Mesangial cell (primary cell): ENCODE measurements around the gene FUT2. TPM values are rescaled to one million over a fixed set of nuclear protein-coding genes. Genes with fewer than 3 reads are reported as not detected.

Experiments
- total RNA-seq: library from RNA; depleted of rRNA; stranded (reverse); fragments of >200 nt; gene quantifications from 2 replicates; pipeline ENCODE4 v1.2.3, GENCODE V29; 2015

FUT2 gene
- total RNA-seq, result under 0.01 TPM in 1 of 2 replicates, not detected in the other

DNA sequence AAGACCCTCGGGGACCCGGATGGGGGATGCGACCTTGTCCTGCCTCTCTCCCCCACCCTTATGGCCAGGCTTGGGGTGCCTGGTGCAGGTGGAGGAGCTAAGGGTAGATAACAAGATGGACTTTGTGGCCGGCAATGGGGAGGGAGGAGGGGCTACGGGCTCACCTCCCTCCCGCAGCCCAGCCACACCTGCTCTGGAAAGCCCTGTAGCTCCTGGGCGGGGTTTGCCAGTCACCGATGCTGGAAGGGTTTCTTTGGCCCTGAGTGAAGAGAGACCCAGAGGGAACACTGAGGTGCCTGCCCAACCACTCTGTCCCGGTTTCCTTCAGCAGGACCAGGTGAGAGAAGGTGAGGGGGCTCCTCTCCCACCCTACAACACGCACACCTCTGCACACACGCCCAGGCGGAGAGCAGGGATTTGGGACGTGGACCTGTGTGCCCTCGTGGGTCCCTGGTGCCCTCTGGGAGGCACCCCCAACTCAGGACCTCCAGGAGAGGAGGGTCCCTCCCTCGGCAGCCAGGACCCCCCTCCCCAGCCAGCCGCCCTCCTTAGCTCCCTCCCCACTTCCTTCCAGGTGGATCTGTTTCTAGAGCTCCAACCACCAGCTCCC is at the start of gene FUT2:
Gene FUT2 (plus strand): TSS at position 229 of the 610 bp plus-strand sequence. CDS start 6,986 bp downstream, outside the sequence.

DNA sequence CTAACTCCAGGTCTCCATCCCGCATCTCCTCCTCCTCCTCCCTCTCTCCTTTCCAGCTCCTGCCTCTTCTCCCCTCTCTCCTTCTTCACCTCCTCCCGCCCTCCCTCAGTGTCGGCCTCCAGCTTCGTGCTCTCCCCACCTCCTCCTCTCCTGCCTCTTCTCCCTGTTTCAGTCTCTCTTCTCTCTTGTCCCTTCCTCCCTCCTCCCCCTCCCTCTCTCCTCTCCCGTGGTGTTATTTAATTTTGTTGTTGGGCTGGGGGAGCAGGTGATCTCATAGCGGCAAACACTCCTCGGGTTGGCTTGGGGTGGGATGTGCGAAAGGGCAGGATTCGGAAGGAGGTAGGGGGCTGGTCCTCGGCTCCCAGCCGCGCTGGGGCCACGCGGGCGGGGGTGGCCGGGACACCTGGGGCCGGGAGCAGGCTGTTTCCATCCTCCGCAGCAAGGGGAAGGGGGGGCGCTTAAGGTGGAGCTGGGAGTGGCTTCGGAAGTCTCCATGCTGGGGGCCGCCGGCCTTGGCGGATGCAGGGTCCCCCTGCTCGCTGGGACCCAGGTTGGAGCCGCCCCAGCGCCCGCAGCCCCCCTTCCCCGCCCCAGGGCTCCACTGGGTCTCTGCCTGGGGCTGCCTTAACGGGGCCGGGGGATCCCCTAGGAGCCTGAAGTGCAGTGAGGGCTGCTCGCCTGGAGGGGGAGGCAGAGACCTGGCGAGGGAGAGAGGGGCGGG is 49.6 kb upstream of the FUT2 start, which contains the start of gene CA11:
Gene CA11 (minus strand): TSS at position 187 of the 721 bp plus-strand sequence. CDS start 555 bp downstream, outside the sequence.

GRCh38 chr19:48672994-48673393 is 22.8 kb upstream of the FUT2 start, which contains the start of gene NTN5:
TSS of gene NTN5 (minus strand) at chr19:48673017. CDS start at chr19:48670986, 2,031 bp downstream.

DNA sequence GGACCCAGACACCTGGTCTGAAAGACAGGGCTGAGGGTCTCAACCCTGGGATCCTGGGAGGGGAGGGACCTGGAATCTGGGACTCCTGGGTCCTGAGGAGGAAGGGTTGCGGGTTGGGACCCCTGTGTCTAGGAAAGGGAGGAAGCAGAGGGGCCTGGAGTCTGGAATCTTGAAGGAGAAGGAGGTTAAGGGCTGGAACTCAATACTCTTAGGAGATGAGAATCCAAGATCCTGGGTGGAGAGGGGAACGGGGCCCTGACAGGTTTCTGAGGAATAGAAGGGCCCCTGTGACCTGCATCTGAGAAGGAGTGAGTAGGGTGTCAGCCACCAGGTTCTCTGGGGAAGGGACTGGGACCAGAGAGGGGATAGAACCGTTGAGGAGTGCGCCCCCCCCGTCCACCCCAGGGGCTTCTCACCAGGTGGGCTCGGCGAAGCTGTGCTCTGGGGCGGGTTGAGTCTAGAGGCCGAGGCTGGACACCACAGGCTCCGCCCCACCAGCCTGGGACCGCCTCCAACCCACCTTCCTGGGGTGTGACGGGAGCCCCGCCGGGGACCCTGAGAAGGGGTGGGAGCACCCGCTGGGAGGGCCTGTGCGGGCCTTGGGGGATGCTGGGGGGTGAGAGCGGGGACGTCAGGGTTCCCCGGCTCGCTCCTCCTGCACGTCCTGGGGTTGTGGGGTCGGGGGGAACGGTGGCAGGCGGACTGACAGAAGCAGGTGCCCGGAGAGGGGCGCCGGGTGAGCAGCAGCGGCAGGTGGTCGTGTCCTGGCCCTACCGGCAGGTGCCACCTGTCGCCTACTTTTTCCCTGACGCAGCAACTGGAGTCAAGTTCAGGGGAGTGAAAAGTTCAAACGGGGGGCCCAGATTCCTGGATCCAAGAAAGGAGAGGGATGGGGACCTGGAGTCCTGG is 23.7 kb downstream of the FUT2 start, which contains the start of gene MAMSTR:
Gene MAMSTR (minus strand): TSS at position 463 of the 909 bp plus-strand sequence. CDS start 694 bp downstream, outside the sequence.

DNA sequence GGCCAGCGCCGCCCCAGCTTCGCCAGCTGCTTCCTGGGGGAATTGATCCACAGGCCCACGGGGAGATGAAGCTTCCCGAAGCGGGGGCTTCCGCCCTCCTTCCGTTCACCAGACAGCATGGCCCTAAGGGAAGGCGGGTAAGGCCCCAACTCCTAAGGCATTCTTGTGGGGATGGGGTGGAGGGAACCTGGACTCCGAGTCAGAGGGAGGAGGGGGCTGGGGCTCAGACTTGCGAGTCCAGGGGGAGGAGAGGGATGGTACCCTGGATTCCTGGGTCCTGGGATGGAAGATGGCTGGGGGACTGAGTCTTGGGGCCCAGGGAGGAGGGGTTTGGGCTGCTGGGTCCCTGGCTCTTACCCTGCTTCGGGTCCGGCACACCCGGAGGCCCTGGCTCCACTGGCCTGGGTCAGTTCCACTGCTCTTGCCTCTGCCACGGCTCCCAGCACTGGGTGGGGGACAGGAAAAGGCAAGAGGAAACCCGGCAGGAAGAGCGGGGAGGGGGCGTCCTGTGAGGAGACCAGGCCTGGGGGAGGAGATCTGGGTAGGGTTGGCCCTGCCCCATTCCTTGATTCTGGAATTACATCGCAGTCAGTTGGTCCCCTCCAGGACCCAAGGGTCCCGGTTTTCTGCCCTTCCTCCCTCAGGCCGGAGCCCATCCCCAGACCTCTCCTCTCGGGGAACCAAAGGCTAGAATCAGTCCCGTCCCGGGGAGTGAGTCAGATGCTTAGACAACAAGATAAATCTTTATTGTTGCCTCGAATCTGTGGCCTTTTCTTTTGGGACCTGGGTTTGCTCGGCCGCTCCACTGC is 44.6 kb downstream of the FUT2 start, which contains the start of gene RASIP1:
Gene RASIP1 (minus strand): TSS at position 447 of the 809 bp plus-strand sequence. CDS start 328 bp downstream, at position 119.

DNA sequence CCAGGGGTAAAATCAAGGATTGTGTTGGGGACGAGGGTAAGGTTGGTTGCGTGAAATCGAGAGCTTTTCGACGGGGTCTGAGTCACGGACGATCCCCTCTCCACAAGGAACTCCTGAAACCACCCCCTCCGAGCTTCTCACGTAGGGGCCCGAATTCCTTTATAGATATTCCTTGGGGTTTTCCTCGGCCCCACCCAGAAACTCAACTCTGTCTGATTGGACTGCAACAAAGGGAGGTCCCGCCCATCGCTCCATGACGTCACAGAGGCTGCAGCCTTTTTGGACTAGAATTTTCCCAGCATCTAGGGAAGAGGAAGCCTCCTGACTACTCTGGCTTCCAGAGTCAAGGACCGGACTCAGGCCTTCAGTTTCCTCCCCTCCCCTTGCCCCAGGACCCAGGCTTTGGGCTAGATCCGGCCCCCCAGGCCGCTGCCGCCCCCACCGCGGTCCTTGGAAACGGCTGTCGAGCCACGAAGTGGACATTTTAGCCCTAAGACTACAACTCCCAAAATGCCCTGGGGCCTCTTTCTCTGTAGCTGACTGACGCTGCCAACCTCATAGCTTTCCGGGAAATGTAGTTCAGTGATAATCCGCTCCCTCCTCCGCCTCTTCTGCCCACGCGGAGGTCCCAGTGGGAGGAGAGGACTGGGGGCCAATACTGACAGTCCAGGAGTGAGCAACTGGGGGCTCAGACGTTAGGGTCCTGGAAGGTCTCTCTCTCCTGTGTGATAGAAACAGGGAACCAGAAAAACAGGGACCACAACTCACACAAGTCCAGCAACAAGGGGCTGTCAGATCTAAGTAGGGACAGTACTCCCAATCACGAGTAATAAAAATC is 51.2 kb downstream of the FUT2 start, which contains the start of gene IZUMO1:
Gene IZUMO1 (minus strand): TSS at position 172 of the 838 bp plus-strand sequence. CDS start 1,050 bp downstream, outside the sequence.

GRCh38 chr19:48752496-48753365 is 57.0 kb downstream of the FUT2 start, which contains the start of gene FUT1:
TSS of gene FUT1 (minus strand) at chr19:48752641. CDS start at chr19:48751281, 1,360 bp downstream.

GRCh38 chr19:48755084-48755641 is 59.4 kb downstream of the FUT2 start, which contains the start of gene FGF21:
TSS of gene FGF21 (plus strand) at chr19:48755524. CDS start at chr19:48756237, 713 bp downstream.

Other genes with a start within 250 kb of the FUT2 start
- 36.4 and 46.9 TPM in 2 replicates for gene GRWD1, start 250.0 kb upstream of the FUT2 start, total RNA-seq
- 0.25 and 0.65 TPM in 2 replicates for gene KCNJ14, start 240.4 kb upstream of the FUT2 start, total RNA-seq
- gene CYTH2, start 226.6 kb upstream of the FUT2 start, total RNA-seq, result 53.8 and 56.8 TPM in 2 replicates
- 0.16 and 1.4 TPM in 2 replicates for gene LMTK3, start 184.1 kb upstream of the FUT2 start, total RNA-seq
- gene SULT2B1, start 143.8 kb upstream of the FUT2 start, total RNA-seq, result 0.25 TPM in 1 of 2 replicates, not detected in the other
- not detected in 2 replicates for gene SPACA4, start 89.2 kb upstream of the FUT2 start, total RNA-seq
- not detected in 2 replicates for gene FAM83E, start 80.9 kb upstream of the FUT2 start, total RNA-seq
- 2,568 and 2,890 TPM in 2 replicates for gene RPL18, start 76.8 kb upstream of the FUT2 start, total RNA-seq
- 11.7 and 12.3 TPM in 2 replicates for gene SPHK2, start 76.5 kb upstream of the FUT2 start, total RNA-seq
- gene DBP, start 58.6 kb upstream of the FUT2 start, total RNA-seq, result 0.65 and 17.7 TPM in 2 replicates
- gene CA11, start 49.8 kb upstream of the FUT2 start, total RNA-seq, result 11.3 TPM in 1 of 2 replicates, not detected in the other
- 0.51 TPM in 1 of 2 replicates, not detected in the other for gene NTN5, start 23.0 kb upstream of the FUT2 start, total RNA-seq
- gene MAMSTR, start 23.8 kb downstream of the FUT2 start, total RNA-seq, result 1.3 and 5.3 TPM in 2 replicates
- gene RASIP1, start 44.6 kb downstream of the FUT2 start, total RNA-seq, result 3.8 and 4.7 TPM in 2 replicates
- gene IZUMO1, start 50.9 kb downstream of the FUT2 start, total RNA-seq, result not detected in 2 replicates
- gene FUT1, start 56.7 kb downstream of the FUT2 start, total RNA-seq, result 0.98 and 2.2 TPM in 2 replicates
- gene FGF21, start 59.6 kb downstream of the FUT2 start, total RNA-seq, result not detected in 2 replicates
- gene BCAT2, start 115.1 kb downstream of the FUT2 start, total RNA-seq, result 69.8 and 75.0 TPM in 2 replicates
- 2.0 and 24.1 TPM in 2 replicates for gene HSD17B14, start 140.5 kb downstream of the FUT2 start, total RNA-seq
- gene PLEKHA4, start 172.6 kb downstream of the FUT2 start, total RNA-seq, result 2.8 and 12.4 TPM in 2 replicates
- gene PPP1R15A, start 176.4 kb downstream of the FUT2 start, total RNA-seq, result 22.8 and 32.2 TPM in 2 replicates
- gene TULP2, start 202.8 kb downstream of the FUT2 start, total RNA-seq, result not detected in 2 replicates
- gene NUCB1, start 204.3 kb downstream of the FUT2 start, total RNA-seq, result 196 and 317 TPM in 2 replicates
- gene DHDH, start 237.7 kb downstream of the FUT2 start, total RNA-seq, result 0.33 TPM in 1 of 2 replicates, not detected in the other